T-helper 2 cell treated with Interferon-gamma antibody and Interleukin-4, amounts not matched to agents 5 μg/mL and 100 μg/mL, for 36 hours (primary cell): ENCODE measurements around the gene PCBP3.

ENCODE experiments used
- DNase-seq: peaks from one replicate; pipeline ENCODE4 v3.0.0; 2021; ENCODE audit warnings: low spot score
- H3K27ac Mint-ChIP-seq: one replicate; pipeline ENCODE4 v1.8.0; 2021; ENCODE audit warnings: mild to moderate bottlenecking, mixed read lengths
- H3K27me3 Mint-ChIP-seq: one replicate; pipeline ENCODE4 v1.8.0; 2021; ENCODE audit warnings: low read depth, mixed read lengths
- H3K36me3 Mint-ChIP-seq: one replicate; pipeline ENCODE4 v1.8.0; 2021; ENCODE audit warnings: low read depth, mixed read lengths
- H3K4me1 Mint-ChIP-seq: one replicate; pipeline ENCODE4 v1.8.0; 2021; ENCODE audit warnings: low read depth, mixed read lengths
- H3K4me3 Mint-ChIP-seq: one replicate; pipeline ENCODE4 v1.8.0; 2022; ENCODE audit warnings: mild to moderate bottlenecking, moderate library complexity, mixed read lengths
- H3K9me3 Mint-ChIP-seq: one replicate; pipeline ENCODE4 v1.8.0; 2021; ENCODE audit warnings: mixed read lengths

PCBP3 gene

DNA sequence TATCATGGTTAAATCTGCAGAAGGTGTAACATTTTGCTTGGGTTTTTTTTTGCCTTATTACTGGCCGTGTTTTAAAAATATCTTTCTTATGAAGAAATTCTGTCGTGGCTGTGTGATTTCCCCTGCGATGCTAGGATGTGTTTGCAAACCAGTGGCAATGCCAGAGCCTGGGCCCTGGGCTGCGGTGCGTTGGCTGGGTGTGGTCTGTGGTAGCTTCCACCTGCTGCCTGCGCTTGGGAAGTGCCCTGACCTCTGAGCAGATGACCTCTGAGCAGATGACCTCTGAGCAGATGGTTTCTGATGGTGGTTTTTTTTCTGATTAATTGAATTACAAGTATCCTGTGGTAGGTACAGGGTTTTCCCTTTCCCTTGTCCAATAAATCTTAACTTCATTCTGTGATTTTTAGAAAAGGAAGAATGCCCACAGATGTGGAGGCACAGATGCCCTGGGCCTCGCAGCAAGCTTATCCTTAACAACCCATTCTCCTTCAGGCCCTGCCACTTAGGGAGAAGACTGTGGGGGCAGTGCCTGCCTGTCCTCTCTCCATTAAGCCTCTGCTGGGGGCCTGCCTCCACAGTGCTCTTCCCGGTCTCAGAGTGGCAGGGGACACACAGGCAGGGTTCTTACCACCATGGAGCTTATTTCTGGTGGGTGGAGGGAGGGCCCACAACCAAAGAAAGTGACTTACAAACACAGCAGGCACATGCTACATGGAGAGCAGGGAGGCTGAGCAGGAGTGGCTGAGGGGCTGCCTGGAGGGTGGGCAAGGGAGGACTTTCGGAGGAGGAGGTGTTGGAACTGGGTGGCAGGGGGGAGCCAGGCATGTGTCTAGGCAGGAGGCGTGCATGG lies 81.7 kb downstream of the PCBP3 start:
- no peak overlapping the region for H3K4me3 Mint-ChIP-seq
- no peaks in the 10 kb centered on the region for H3K9me3 Mint-ChIP-seq
- H3K4me1 Mint-ChIP-seq: peaks cover 8% of the 10 kb centered on the region
- DNase-seq: no peak
- H3K27ac Mint-ChIP-seq: no peak overlapping the region
- no peaks in the 10 kb centered on the region for H3K27me3 Mint-ChIP-seq
- H3K36me3 Mint-ChIP-seq: no peaks in the 10 kb centered on the region

DNA sequence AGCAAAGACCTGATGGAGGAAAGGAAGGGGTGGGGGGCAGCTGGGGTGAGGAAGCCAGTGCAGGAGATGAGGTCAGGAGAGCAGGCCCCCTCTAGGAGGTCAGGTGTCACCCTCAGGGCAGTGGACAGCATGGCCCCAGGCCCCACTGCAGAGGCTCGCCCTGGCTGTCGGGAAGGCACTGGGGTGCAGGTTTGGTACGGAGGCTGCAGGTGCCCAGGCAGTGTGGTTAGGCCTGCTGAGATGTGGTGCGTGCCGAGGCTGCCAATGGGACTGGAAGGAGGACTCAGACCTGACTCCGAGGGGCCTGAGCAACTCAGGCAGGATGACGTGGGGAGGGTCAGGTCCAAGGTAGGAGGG lies 82.3 kb downstream of the PCBP3 start:
- H3K27me3 Mint-ChIP-seq: no peaks in the 10 kb centered on the region
- no peaks in the 10 kb centered on the region for H3K36me3 Mint-ChIP-seq
- DNase-seq: no peak
- no peak overlapping the region for H3K4me3 Mint-ChIP-seq
- H3K4me1 Mint-ChIP-seq: peaks cover 8% of the 10 kb centered on the region
- no peak overlapping the region for H3K27ac Mint-ChIP-seq
- H3K9me3 Mint-ChIP-seq: no peaks in the 10 kb centered on the region

DNA sequence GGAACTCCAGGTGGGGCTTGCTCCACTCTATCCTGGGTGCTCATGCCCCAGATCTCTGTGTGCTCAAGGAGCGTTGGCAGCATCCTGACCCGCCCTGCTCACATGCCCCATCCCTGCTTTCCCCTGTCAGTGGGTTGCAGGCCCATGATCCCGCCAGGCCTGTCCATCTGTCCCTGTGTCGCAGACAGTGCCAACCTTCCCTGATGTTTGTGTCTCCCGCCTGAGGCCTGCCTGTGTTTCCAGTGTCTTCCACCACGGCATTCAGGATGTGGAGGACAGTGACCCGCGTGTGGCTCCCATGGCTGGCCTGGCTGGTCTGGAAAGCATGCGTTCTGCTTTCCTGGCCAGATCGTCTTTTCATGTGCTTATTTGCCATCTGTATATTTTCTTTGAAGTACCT lies 82.9 kb downstream of the PCBP3 start:
- no peaks in the 10 kb centered on the region for H3K9me3 Mint-ChIP-seq
- peaks cover 3% of the 10 kb centered on the region for H3K27me3 Mint-ChIP-seq
- no peak overlapping the region for H3K4me3 Mint-ChIP-seq
- no peaks in the 10 kb centered on the region for H3K36me3 Mint-ChIP-seq
- DNase-seq: no peak
- peaks cover 8% of the 10 kb centered on the region for H3K4me1 Mint-ChIP-seq
- H3K27ac Mint-ChIP-seq: no peak overlapping the region

DNA sequence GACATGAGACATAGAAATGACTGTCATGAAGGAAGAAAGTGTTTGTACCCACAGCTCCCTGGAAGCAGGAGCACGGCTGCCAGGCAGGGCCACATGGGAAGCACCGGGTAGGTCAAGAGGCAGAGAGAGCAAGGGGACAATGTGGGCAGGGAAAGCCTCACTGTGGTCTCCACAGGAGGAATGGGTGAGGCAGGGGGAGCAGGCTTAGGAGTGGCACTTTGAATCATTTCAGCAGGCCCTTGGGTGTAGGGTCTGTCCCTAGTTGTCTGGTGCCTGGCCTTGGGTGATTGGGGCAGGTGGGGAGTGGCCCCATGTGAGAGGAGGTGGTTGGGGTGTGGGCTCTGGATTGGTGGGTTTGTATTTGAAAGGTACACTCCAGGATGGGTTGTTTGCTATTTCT lies 83.9 kb downstream of the PCBP3 start:
- Mint-ChIP-seq H3K27ac (no peak overlapping the region), H3K27me3 (peaks cover 3% of the 10 kb centered on the region), H3K9me3 (no peaks in the 10 kb centered on the region), H3K4me1 (peaks cover 8% of the 10 kb centered on the region), H3K36me3 (no peaks in the 10 kb centered on the region), H3K4me3 (no peak overlapping the region)
- DNase-seq: no peak

GRCh38 chr21:45735259-45736000 lies 91.9 kb downstream of the PCBP3 start:
- Mint-ChIP-seq H3K4me1 (no peaks in the 10 kb centered on the region), H3K27me3 (peaks cover 3% of the 10 kb centered on the region), H3K4me3 (no peak overlapping the region), H3K36me3 (no peaks in the 10 kb centered on the region), H3K27ac (no peak overlapping the region), H3K9me3 (no peaks in the 10 kb centered on the region)
- DNase-seq: no peak

- H3K4me1 Mint-ChIP-seq: no peaks in the 10 kb centered on the region
- no peaks in the 10 kb centered on the region for H3K9me3 Mint-ChIP-seq
- H3K4me3 Mint-ChIP-seq: no peak overlapping the region
- H3K27me3 Mint-ChIP-seq: peaks cover 2% of the 10 kb centered on the region
- no peak overlapping the region for H3K27ac Mint-ChIP-seq
- H3K36me3 Mint-ChIP-seq: no peaks in the 10 kb centered on the region
- no peak for DNase-seq
Measured at GRCh38 chr21:45736042-45736689, 92.6 kb downstream of the PCBP3 start.

DNA sequence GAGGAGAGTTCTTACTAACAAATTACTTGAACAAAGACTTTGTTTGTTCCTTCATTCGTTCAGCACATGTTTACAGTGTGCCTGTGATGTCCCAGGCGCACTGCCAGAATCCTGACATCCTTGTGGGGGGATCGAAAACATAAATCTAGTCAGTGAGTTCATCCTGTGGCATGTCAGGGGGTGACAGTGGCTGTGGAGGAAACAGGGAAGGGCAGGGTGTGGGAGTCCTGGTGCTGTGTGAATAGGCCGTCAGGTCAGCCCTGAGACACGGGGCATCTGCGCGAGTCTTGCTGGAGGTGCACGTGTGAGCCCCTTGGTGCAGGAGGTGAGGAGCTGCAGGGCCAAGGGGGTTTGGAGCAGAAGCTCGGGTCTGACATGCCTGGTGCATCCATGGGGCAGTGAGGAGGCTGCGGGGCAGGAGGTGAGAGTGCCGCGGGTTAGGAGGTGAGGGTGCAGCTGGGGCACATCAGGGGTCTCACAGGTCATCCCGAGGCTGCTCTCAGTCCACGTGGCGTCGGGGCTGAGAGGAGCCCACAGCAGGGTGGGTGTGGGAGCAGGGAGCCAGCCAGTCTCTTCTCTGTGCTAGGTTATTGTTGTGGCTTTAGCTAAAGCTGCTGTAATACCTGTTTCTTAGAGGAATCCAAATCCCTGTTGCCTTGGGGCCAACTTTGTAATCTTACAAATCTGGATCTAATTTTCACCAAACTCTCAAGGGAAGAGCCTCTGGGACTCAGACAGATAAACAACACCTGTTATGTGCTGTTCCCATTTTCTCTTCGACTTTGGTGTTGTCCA lies 93.4 kb downstream of the PCBP3 start:
- Mint-ChIP-seq H3K9me3 (no peaks in the 10 kb centered on the region), H3K27ac (no peak overlapping the region), H3K4me3 (no peak overlapping the region), H3K4me1 (peaks cover under 1% of the 10 kb centered on the region), H3K36me3 (no peaks in the 10 kb centered on the region), H3K27me3 (no peaks in the 10 kb centered on the region)
- no peak for DNase-seq

GRCh38 chr21:45737485-45738166 lies 94.1 kb downstream of the PCBP3 start:
- no peaks in the 10 kb centered on the region for H3K36me3 Mint-ChIP-seq

GRCh38 chr21:45739218-45740087 lies 95.9 kb downstream of the PCBP3 start:
- H3K27ac Mint-ChIP-seq: no peak overlapping the region
- no peaks in the 10 kb centered on the region for H3K27me3 Mint-ChIP-seq
- H3K9me3 Mint-ChIP-seq: no peaks in the 10 kb centered on the region
- H3K36me3 Mint-ChIP-seq: no peaks in the 10 kb centered on the region
- peaks cover 4% of the 10 kb centered on the region for H3K4me1 Mint-ChIP-seq
- DNase-seq: no peak
- H3K4me3 Mint-ChIP-seq: no peak overlapping the region

More at GRCh38 chr21:45737485-45738166, 94.1 kb downstream of the PCBP3 start:
- Mint-ChIP-seq H3K27ac (no peak overlapping the region), H3K9me3 (no peaks in the 10 kb centered on the region), H3K4me1 (peaks cover 4% of the 10 kb centered on the region), H3K4me3 (no peak overlapping the region), H3K27me3 (no peaks in the 10 kb centered on the region)
- DNase-seq: no peak

DNA sequence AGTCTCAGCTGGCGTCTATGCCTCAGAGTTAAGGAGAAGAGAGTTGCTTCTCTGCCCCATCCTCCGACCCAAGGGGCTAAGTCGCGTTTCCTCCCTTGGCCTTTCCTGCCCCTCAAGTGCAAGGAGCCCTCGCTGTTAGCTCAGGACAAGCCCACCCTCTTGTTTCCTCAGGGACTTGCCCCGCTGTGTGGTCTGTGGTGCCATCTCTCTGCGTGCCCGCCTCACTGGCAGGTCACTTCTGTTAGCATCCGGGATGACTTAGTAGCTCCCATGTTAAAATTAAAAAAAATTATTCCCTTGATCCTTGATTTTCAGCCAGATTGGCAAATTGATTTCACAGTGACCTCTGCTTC lies 96.5 kb downstream of the PCBP3 start:
- Mint-ChIP-seq H3K4me1 (peaks cover 4% of the 10 kb centered on the region), H3K9me3 (no peaks in the 10 kb centered on the region), H3K27me3 (no peaks in the 10 kb centered on the region), H3K27ac (no peak overlapping the region), H3K4me3 (no peak overlapping the region), H3K36me3 (peaks cover 3% of the 10 kb centered on the region)
- no peak for DNase-seq

- Mint-ChIP-seq H3K27ac (no peak overlapping the region), H3K4me3 (no peak overlapping the region), H3K4me1 (peaks cover 4% of the 10 kb centered on the region), H3K27me3 (no peaks in the 10 kb centered on the region), H3K9me3 (no peaks in the 10 kb centered on the region), H3K36me3 (peaks cover 9% of the 10 kb centered on the region)
- no peak for DNase-seq
Measured at GRCh38 chr21:45740491-45741357, 97.2 kb downstream of the PCBP3 start.

GRCh38 chr21:45741691-45742090 lies 98.2 kb downstream of the PCBP3 start:
- no peaks in the 10 kb centered on the region for H3K27me3 Mint-ChIP-seq
- no peak overlapping the region for H3K27ac Mint-ChIP-seq
- H3K9me3 Mint-ChIP-seq: no peaks in the 10 kb centered on the region
- H3K36me3 Mint-ChIP-seq: peaks cover 9% of the 10 kb centered on the region
- DNase-seq: no peak
- no peak overlapping the region for H3K4me3 Mint-ChIP-seq
- peaks cover 4% of the 10 kb centered on the region for H3K4me1 Mint-ChIP-seq
